PC-9 (cell line): ENCODE measurements around the gene PGS1.

ENCODE experiments used
- EZH2 ChIP-seq: fragments of 200-600 bp; sonication (generic); IDR thresholded peaks from 2 replicates; pipeline ENCODE4 v1.8.0; 2017; ENCODE audit warnings: antibody characterized with exemption, low read depth
- TF ChIP-seq, protein P1 (sequence below): fragments of 200-600 bp; sonication (generic); conservative IDR thresholded peaks from 2 replicates; pipeline ENCODE4 v1.6.1; 2017; ENCODE audit warnings: mixed run types, antibody characterized with exemption, mild to moderate bottlenecking, moderate library complexity

DNA sequence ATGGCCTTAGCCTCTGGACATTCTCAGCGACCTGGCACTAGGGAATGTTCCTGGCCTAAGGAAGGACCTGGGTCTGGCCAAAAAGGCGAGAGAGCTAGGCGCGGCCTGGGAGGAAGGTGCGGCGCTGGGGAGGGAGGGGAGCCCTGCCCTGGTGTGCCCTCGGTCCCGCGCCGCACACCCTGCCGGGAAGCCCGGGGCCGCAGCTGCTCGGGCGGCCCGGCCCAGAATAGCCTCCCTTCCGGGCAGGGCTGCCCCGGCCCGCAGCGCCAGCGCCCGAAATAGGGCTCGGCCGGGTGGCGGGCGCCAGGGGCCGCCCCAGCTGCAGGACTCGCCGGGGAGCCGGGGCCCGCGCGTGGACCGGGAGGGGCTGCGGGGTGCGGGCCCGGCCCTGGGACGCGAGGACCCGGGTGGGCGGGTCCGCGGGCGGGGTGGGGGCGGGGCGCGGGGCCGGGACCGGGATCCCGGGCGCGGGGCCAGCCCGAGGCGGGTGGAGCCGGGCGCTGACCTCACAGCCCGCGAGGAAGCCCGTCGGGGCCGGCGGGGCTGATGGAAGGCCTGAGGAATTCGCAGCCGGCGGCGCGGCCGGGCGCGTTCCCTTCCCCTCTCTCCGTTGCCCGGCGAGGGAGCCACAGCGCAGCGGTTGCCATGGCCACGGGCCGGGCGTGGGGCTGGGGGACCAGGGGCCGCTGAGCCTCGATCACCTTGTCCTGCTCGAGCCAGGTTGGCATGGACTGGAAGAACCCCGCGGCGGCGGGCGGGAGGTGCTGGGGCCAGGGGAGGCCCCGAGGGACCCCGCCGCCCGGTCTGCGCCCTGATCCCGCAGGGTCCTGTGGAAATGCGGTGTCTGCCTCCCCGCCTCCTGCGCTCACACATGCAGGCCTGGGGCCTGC, 36.6 kb upstream of the PGS1 start:
- TF ChIP-seq, protein P1, sequence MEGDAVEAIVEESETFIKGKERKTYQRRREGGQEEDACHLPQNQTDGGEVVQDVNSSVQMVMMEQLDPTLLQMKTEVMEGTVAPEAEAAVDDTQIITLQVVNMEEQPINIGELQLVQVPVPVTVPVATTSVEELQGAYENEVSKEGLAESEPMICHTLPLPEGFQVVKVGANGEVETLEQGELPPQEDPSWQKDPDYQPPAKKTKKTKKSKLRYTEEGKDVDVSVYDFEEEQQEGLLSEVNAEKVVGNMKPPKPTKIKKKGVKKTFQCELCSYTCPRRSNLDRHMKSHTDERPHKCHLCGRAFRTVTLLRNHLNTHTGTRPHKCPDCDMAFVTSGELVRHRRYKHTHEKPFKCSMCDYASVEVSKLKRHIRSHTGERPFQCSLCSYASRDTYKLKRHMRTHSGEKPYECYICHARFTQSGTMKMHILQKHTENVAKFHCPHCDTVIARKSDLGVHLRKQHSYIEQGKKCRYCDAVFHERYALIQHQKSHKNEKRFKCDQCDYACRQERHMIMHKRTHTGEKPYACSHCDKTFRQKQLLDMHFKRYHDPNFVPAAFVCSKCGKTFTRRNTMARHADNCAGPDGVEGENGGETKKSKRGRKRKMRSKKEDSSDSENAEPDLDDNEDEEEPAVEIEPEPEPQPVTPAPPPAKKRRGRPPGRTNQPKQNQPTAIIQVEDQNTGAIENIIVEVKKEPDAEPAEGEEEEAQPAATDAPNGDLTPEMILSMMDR, result no peak
- no peak for TF ChIP-seq EZH2
